CMK (cell line): Measurements from ENCODE around the gene ADGRD1.
"Not testable (repeated sequence)": the region's sequence is repeated elsewhere in the genome, so short reads cannot be mapped to it uniquely, and the experiment has no call there.

Experiments
- DNase-seq: peaks from one replicate; pipeline ENCODE4 v3.0.0-alpha.2; 2010; ENCODE audit warnings: low read depth

Gene ADGRD1

GRCh38 chr12:130937546-130937945 is 16.2 kb upstream of the ADGRD1 start:
- not testable (repeated sequence) for DNase-seq

GRCh38 chr12:130938186-130938585 is 15.5 kb upstream of the ADGRD1 start:
- no peak for DNase-seq

GRCh38 chr12:130944878-130945277 is 8.8 kb upstream of the ADGRD1 start:
- no peak for DNase-seq

- DNase-seq = no peak
Observed at GRCh38 chr12:130945786-130946492, 7.8 kb upstream of the ADGRD1 start.

- DNase-seq = no peak
Observed at GRCh38 chr12:130947028-130947613, 6.6 kb upstream of the ADGRD1 start.

- no peak for DNase-seq
Observed at GRCh38 chr12:130948136-130948535, 5.6 kb upstream of the ADGRD1 start.

- no peak for DNase-seq
Observed at GRCh38 chr12:130948751-130949150, 5.0 kb upstream of the ADGRD1 start.

- no peak for DNase-seq
Observed at GRCh38 chr12:130949806-130950205, 3.9 kb upstream of the ADGRD1 start.

- no peak for DNase-seq
Observed at GRCh38 chr12:130951636-130952035, 2.1 kb upstream of the ADGRD1 start.

- no peak for DNase-seq
Observed at GRCh38 chr12:130952171-130952954, 1.3 kb upstream of the ADGRD1 start.

- DNase-seq = no peak
Observed at GRCh38 chr12:130954544-130954831, 781 bp downstream of the ADGRD1 start.

- no peak for DNase-seq
Observed at GRCh38 chr12:130955238-130955816, 1.6 kb downstream of the ADGRD1 start.

GRCh38 chr12:130956009-130956408 is 2.3 kb downstream of the ADGRD1 start:
- no peak for DNase-seq

- no peak for DNase-seq
Observed at GRCh38 chr12:130956456-130957303, 3.0 kb downstream of the ADGRD1 start.

- DNase-seq = no peak
Observed at GRCh38 chr12:130957304-130957621, 3.6 kb downstream of the ADGRD1 start.

GRCh38 chr12:130958557-130959140 is 4.9 kb downstream of the ADGRD1 start:
- no peak for DNase-seq

GRCh38 chr12:130959632-130960031 is 5.9 kb downstream of the ADGRD1 start:
- DNase-seq = no peak

GRCh38 chr12:130960058-130960457 is 6.4 kb downstream of the ADGRD1 start:
- DNase-seq = no peak

- no peak for DNase-seq
Observed at GRCh38 chr12:130960787-130961186, 7.1 kb downstream of the ADGRD1 start.

GRCh38 chr12:130961921-130962451 is 8.3 kb downstream of the ADGRD1 start:
- DNase-seq = no peak

GRCh38 chr12:130965214-130965613 is 11.5 kb downstream of the ADGRD1 start:
- DNase-seq = no peak

GRCh38 chr12:130965668-130966067 is 12.0 kb downstream of the ADGRD1 start:
- DNase-seq = no peak
